Measurements from ENCODE around the gene CCT3. TPM values are rescaled to one million over a fixed set of nuclear protein-coding genes. Genes with fewer than 3 reads are reported as not detected.
A peak's percentile ranks its signal among the peaks of the same experiment; 100 is the strongest.

Gene CCT3
- total RNA-seq, 2 donors from 2014 or later, result 116 to 119 TPM

- DNase-seq, result no peak
- no peak for ATAC-seq
- intact Hi-C loops (cut with DNase I, micrococcal nuclease), result no loop called here
Measured at GRCh38 chr1:156289857-156290256, 48.2 kb downstream of the CCT3 start.

GRCh38 chr1:156286061-156286460 is 52.0 kb downstream of the CCT3 start:
- DNase-seq (no peak), ATAC-seq (no peak)
- intact Hi-C loops (cut with DNase I, micrococcal nuclease), result no loop called here

- intact Hi-C loops (cut with DNase I, micrococcal nuclease), result no loop called here
- DNase-seq (no peak), ATAC-seq (no peak)
Measured at GRCh38 chr1:156285437-156285836, 52.7 kb downstream of the CCT3 start.

GRCh38 chr1:156284757-156285156 is 53.3 kb downstream of the CCT3 start:
- intact Hi-C loops (cut with DNase I, micrococcal nuclease), result no loop called here
- no peak for ATAC-seq

GRCh38 chr1:156284112-156284511 is 54.0 kb downstream of the CCT3 start, which contains the start of gene TMEM79:
TSS of gene TMEM79 (plus strand) at chr1:156284325. CDS start at chr1:156285227, 902 bp downstream.
- intact Hi-C loops (cut with DNase I, micrococcal nuclease), result no loop called here
- peak; percentile 45 to 53 for DNase-seq
- peak; percentile 16 for ATAC-seq

More at GRCh38 chr1:156284757-156285156, 53.3 kb downstream of the CCT3 start:
- DNase-seq, result no peak

- ATAC-seq (no peak), DNase-seq (no peak)
- intact Hi-C loops (cut with DNase I, micrococcal nuclease), result no loop called here
Measured at GRCh38 chr1:156283521-156283920, 54.6 kb downstream of the CCT3 start.

- intact Hi-C loops (cut with DNase I, micrococcal nuclease), result no loop called here
- ATAC-seq, result peak; percentile 87
- DNase-seq, result peak; percentile 95 to 99
Measured at GRCh38 chr1:156282479-156283222, 55.4 kb downstream of the CCT3 start, which contains the start of gene SMG5. TSS of gene SMG5 (minus strand) at chr1:156282825. CDS start at chr1:156282680, 145 bp downstream.

GRCh38 chr1:156281693-156282478 is 56.2 kb downstream of the CCT3 start:
- DNase-seq, result peak; percentile 19 to 73
- intact Hi-C loops (cut with DNase I, micrococcal nuclease), result no loop called here
- ATAC-seq, result peak; percentile 73

GRCh38 chr1:156281281-156281680 is 56.8 kb downstream of the CCT3 start:
- intact Hi-C loops (cut with DNase I, micrococcal nuclease), result no loop called here
- DNase-seq, result no peak
- no peak for ATAC-seq

- DNase-seq, result no peak
- intact Hi-C loops (cut with DNase I, micrococcal nuclease), result no loop called here
- no peak for ATAC-seq
Measured at GRCh38 chr1:156279837-156280236, 58.3 kb downstream of the CCT3 start.

GRCh38 chr1:156276966-156277381 is 61.1 kb downstream of the CCT3 start:
- intact Hi-C loops (cut with DNase I, micrococcal nuclease), result no loop called here
- ATAC-seq, result no peak

GRCh38 chr1:156276532-156276931 is 61.6 kb downstream of the CCT3 start:
- intact Hi-C loops (cut with DNase I, micrococcal nuclease), result no loop called here
- DNase-seq (no peak), ATAC-seq (no peak)

More at GRCh38 chr1:156276966-156277381, 61.1 kb downstream of the CCT3 start:
- no peak for DNase-seq

- intact Hi-C loops (cut with DNase I, micrococcal nuclease), result no loop called here
- ATAC-seq, result no peak
- DNase-seq, result no peak
Measured at GRCh38 chr1:156270314-156270713, 67.8 kb downstream of the CCT3 start.

GRCh38 chr1:156268336-156268735 is 69.8 kb downstream of the CCT3 start:
- ATAC-seq, result no peak

GRCh38 chr1:156266051-156266450 is 72.0 kb downstream of the CCT3 start:
- ATAC-seq (no peak), DNase-seq (no peak)
- intact Hi-C loops (cut with DNase I, micrococcal nuclease), result no loop called here

More at GRCh38 chr1:156268336-156268735, 69.8 kb downstream of the CCT3 start:
- intact Hi-C loops (cut with DNase I, micrococcal nuclease), result no loop called here
- no peak for DNase-seq

- DNase-seq, result no peak
- ATAC-seq, result no peak
- intact Hi-C loops (cut with DNase I, micrococcal nuclease), result no loop called here
Measured at GRCh38 chr1:156263288-156263655, 74.8 kb downstream of the CCT3 start.

- no peak for DNase-seq
- no peak for ATAC-seq
- intact Hi-C loops (cut with DNase I, micrococcal nuclease), result no loop called here
Measured at GRCh38 chr1:156262461-156263287, 75.4 kb downstream of the CCT3 start.

GRCh38 chr1:156260896-156261295 is 77.2 kb downstream of the CCT3 start:
- intact Hi-C loops (cut with DNase I, micrococcal nuclease), result no loop called here
- ATAC-seq (no peak), DNase-seq (no peak)

GRCh38 chr1:156259805-156260204 is 78.3 kb downstream of the CCT3 start:
- intact Hi-C loops (cut with DNase I, micrococcal nuclease), result no loop called here
- DNase-seq, result no peak
- no peak for ATAC-seq
